ENCODE results near the gene MYO5B.
"Not testable (repeated sequence)": the region's sequence is repeated elsewhere in the genome, so short reads cannot be mapped to it uniquely, and the experiment has no call there.

Gene MYO5B

GRCh38 chr18:49910019-49910418 is 284.9 kb downstream of the MYO5B start:
- DNase-seq: no peak

- DNase-seq: no peak
These were observed 287.5 kb downstream of the MYO5B start for GRCh38 chr18:49907346-49907929.

GRCh38 chr18:49905771-49906170 is 289.2 kb downstream of the MYO5B start:
- no peak for DNase-seq

GRCh38 chr18:49904871-49905555 is 289.9 kb downstream of the MYO5B start:
- DNase-seq: no peak

GRCh38 chr18:49901862-49902340 is 293.0 kb downstream of the MYO5B start:
- DNase-seq: no peak

GRCh38 chr18:49899657-49900330 is 295.2 kb downstream of the MYO5B start:
- no peak for DNase-seq

GRCh38 chr18:49898421-49898820 is 296.5 kb downstream of the MYO5B start:
- peak; percentile 12 to 44 for DNase-seq

- no peak for DNase-seq
These were observed 300.3 kb downstream of the MYO5B start for GRCh38 chr18:49894517-49895226.

GRCh38 chr18:49893036-49893435 is 301.9 kb downstream of the MYO5B start:
- no peak for DNase-seq

- no peak for DNase-seq
These were observed 302.6 kb downstream of the MYO5B start for GRCh38 chr18:49892148-49892924.

GRCh38 chr18:49890041-49890440 is 304.9 kb downstream of the MYO5B start:
- DNase-seq: no peak

GRCh38 chr18:49889552-49889951 is 305.4 kb downstream of the MYO5B start:
- not testable (repeated sequence) for DNase-seq

GRCh38 chr18:49886891-49887764 is 307.8 kb downstream of the MYO5B start:
- DNase-seq: no peak

- DNase-seq: no peak
These were observed 310.0 kb downstream of the MYO5B start for GRCh38 chr18:49884959-49885358.

- DNase-seq: no peak
These were observed 310.5 kb downstream of the MYO5B start for GRCh38 chr18:49884465-49884864.

- no peak for DNase-seq
These were observed 314.3 kb downstream of the MYO5B start for GRCh38 chr18:49880661-49881060.

GRCh38 chr18:49879271-49879580 is 315.7 kb downstream of the MYO5B start:
- no peak for DNase-seq

- no peak for DNase-seq
These were observed 316.2 kb downstream of the MYO5B start for GRCh38 chr18:49878567-49879270.

GRCh38 chr18:49878015-49878414 is 316.9 kb downstream of the MYO5B start:
- no peak for DNase-seq

GRCh38 chr18:49876536-49876935 is 318.4 kb downstream of the MYO5B start:
- DNase-seq: no peak

- no peak for DNase-seq
These were observed 319.2 kb downstream of the MYO5B start for GRCh38 chr18:49875783-49876182.

Data from activated CD4-positive, alpha-beta T cell treated with anti-CD3 and anti-CD28 coated beads for 4 hours (primary cell).